Mammary epithelial cell (primary cell): ENCODE data around the gene CENATAC.

ENCODE experiments used
- CTCF ChIP-seq, 2 donors: IDR thresholded peaks in 1 of 2; conservative IDR thresholded peaks in 1 of 2; 2 replicates each; pipeline ENCODE4 v1.5.1; 2011 to 2012; ENCODE audit warnings: inconsistent platforms in 2 of 2, low read length in 2 of 2, mild to moderate bottlenecking in 2 of 2, control low read depth in 1 of 2, low read depth in 1 of 2; ENCODE audit not compliant: insufficient read depth in 1 of 2; ENCODE audit errors: extremely low read depth in 1 of 2
- EZH2 ChIP-seq: IDR thresholded peaks from 2 replicates; pipeline ENCODE4 v1.6.1; 2012; ENCODE audit warnings: low read length, inconsistent platforms, borderline replicate concordance

GRCh38 chr11:119055901-119056300, 58.0 kb downstream of the CENATAC start:
- TF ChIP-seq CTCF (conservative IDR thresholded peaks at IDR 0.05 in 1 of 2, IDR thresholded peaks at IDR 0.05 in 1 of 2; ENCODE audit: extremely low read depth in 1 of 2, insufficient read depth in 1 of 2, low read depth in 1 of 2, low read length in 2 of 2) (peak in 1 of 2 donors; percentile 24), EZH2 (no peak)
